Psoas muscle (tissue), 8 donors: Measurements from ENCODE around the gene DCANP1. TPM values are rescaled to one million over a fixed set of nuclear protein-coding genes. Genes with fewer than 3 reads are reported as not detected.
A peak's percentile ranks its signal among the peaks of the same experiment; 100 is the strongest.

Source experiments
- ATAC-seq, 4 donors: fragments of 200-7000 bp; cut with Tn5 transposase; one replicate each; pipeline ENCODE4 v1.9.1; 2020; ENCODE audit warnings: moderate library complexity in 3 of 4, mild to moderate bottlenecking in 2 of 4
- DNase-seq, 2 donors: peaks; one replicate each; pipeline ENCODE4 v3.0.0-alpha.2; 2020
- H3K27ac ChIP-seq: fragments of 200-600 bp; one replicate; pipeline ENCODE4 v1.8.0; 2022
- H3K27me3 ChIP-seq, 3 donors: fragments of 200-600 bp in 1 of 3; one replicate each; pipeline versions ENCODE4 v1.6.1 to v1.8.0; 2013 to 2022; ENCODE audit warnings: low read length in 2 of 3, mild to moderate bottlenecking in 2 of 3, moderate library complexity in 1 of 3; ENCODE audit not compliant: insufficient read depth in 3 of 3
- H3K36me3 ChIP-seq, 2 donors: fragments of 200-600 bp in 1 of 2; one replicate each; pipeline versions ENCODE4 v1.6.1 to v1.8.0; 2013 to 2022; ENCODE audit warnings: low read depth in 1 of 2, mild to moderate bottlenecking in 1 of 2, moderate library complexity in 1 of 2; ENCODE audit not compliant: insufficient read depth in 1 of 2
- H3K4me1 ChIP-seq: fragments of 200-600 bp; one replicate; pipeline ENCODE4 v1.8.0; 2022
- H3K4me3 ChIP-seq: fragments of 200-600 bp; one replicate; pipeline ENCODE4 v1.8.0; 2022; ENCODE audit warnings: mild to moderate bottlenecking
- H3K9me3 ChIP-seq: fragments of 200-600 bp; one replicate; pipeline ENCODE4 v1.8.0; 2022
- CTCF ChIP-seq: fragments of 200-600 bp; IDR thresholded peaks from one replicate; pipeline ENCODE4 v1.8.0; 2022; ENCODE audit warnings: antibody characterized with exemption
- WGBS, 3 donors: extraction: QIAGEN DNeasy Blood & Tissue Kit; methylation state at CpG; one replicate each; pipeline versions ENCODE4 v1.1.6 to v1.1.7; 2013; 5-methylcytosine and 5-hydroxymethylcytosine counted together
- intact Hi-C, 2 donors: fragments of 100-400 bp; cut with DNase I; formaldehyde crosslinking; loops; one replicate each; pipeline versions ENCODE4 v1.11.0 to v1.14.2; 2022
- polyA plus RNA-seq, 3 donors: library from polyadenylated mRNA; stranded (reverse); fragments of 200-250 nt; gene quantifications; one replicate each; pipeline ENCODE4 v1.2.3, GENCODE V29; 2013
- total RNA-seq, 4 donors: library from RNA; stranded (reverse); fragmentation: NEBNext Ultra II Directional in 2 of 4; extraction: Animal tissue kit (Norgen Biotek cat#: 25700) in 2 of 4; gene quantifications; one replicate each; pipeline versions ENCODE4 v1.2.1 to v1.2.4, GENCODE V29; 2021 to 2023
- donor health status: healthy with polysubstance abuse.
- donor health status: DM: no; HTN: no; CAD: no; lungs with moderate emphysema.
- donor health status: Bipolar disorder and iron deficiency.
- donor health status: healthy.
- donor health status: DM: yes; HTN: yes; CAD: no.
- donor health status: DM: no; HTN: no; CAD: no.
- donor health status: DM: no; HTN: no; CAD: no.
- donor health status: DM: yes; HTN: yes; CAD: no.

DCANP1 gene
- total and polyA plus RNA-seq, 7 donors: 0.01 TPM; not detected in 6

GRCh38 chr5:135465391-135466122, 18.4 kb upstream of the DCANP1 start:
- no peak for TF ChIP-seq CTCF
- ATAC-seq (no peak), DNase-seq (no peak)
- peaks cover 0 to 18% (median 0%) of the 10 kb centered on the region in 3 donors for H3K27me3 ChIP-seq
- intact Hi-C loops: loop anchor here (1.0 to 5.0 kb wide), 3 partner anchors 87 to 362 kb away; no protein-coding TSS in a partner anchor
- WGBS, 3 donors: 59 to 66% (median 63%) methylated on average over 12 of the region's 12 CpGs
- H3K4me1 ChIP-seq: no peaks in the 10 kb centered on the region
- no peak overlapping the region for H3K4me3 ChIP-seq
- no peak overlapping the region for H3K27ac ChIP-seq
- H3K36me3 ChIP-seq: no peaks in the 10 kb centered on the region
- no peaks in the 10 kb centered on the region for H3K9me3 ChIP-seq

- no peaks in the 10 kb centered on the region for H3K4me1 ChIP-seq
- intact Hi-C loops: no loop called here
- DNase-seq: no peak
- WGBS, 3 donors: 15 to 20% (median 19%) methylated on average over 6 of the region's 6 CpGs
- no peak for ATAC-seq
- H3K27ac ChIP-seq: no peak overlapping the region
- peak; percentile 27 for TF ChIP-seq CTCF
- no peaks in the 10 kb centered on the region for H3K36me3 ChIP-seq
- H3K27me3 ChIP-seq: peaks cover 0 to 11% (median 0%) of the 10 kb centered on the region in 3 donors
- H3K9me3 ChIP-seq: no peaks in the 10 kb centered on the region
- H3K4me3 ChIP-seq: no peak overlapping the region
These were observed 15.2 kb upstream of the DCANP1 start for GRCh38 chr5:135462304-135462703.

- no peaks in the 10 kb centered on the region for H3K36me3 ChIP-seq
- TF ChIP-seq CTCF: no peak
- ATAC-seq (no peak), DNase-seq (no peak)
- no peak overlapping the region for H3K4me3 ChIP-seq
- peaks cover 0 to 8% (median 0%) of the 10 kb centered on the region in 3 donors for H3K27me3 ChIP-seq
- no peaks in the 10 kb centered on the region for H3K9me3 ChIP-seq
- H3K27ac ChIP-seq: no peak overlapping the region
- intact Hi-C loops: no loop called here
- 66 to 71% (median 67%) methylated on average over 7 of the region's 7 CpGs for WGBS, 3 donors
- no peaks in the 10 kb centered on the region for H3K4me1 ChIP-seq
These were observed 14.5 kb upstream of the DCANP1 start for GRCh38 chr5:135461481-135462151.

- Histone ChIP-seq H3K27me3 (peaks cover 0 to 5% (median 0%) of the 10 kb centered on the region in 3 donors), H3K36me3 (no peaks in the 10 kb centered on the region), H3K4me1 (no peaks in the 10 kb centered on the region), H3K27ac (no peak overlapping the region), H3K9me3 (no peaks in the 10 kb centered on the region), H3K4me3 (no peak overlapping the region)
- TF ChIP-seq CTCF: no peak
- DNase-seq: no peak
- 70 to 74% (median 73%) methylated on average over 11 of the region's 11 CpGs for WGBS, 3 donors
- intact Hi-C loops: no loop called here
- no peak for ATAC-seq
These were observed 13.3 kb upstream of the DCANP1 start for GRCh38 chr5:135460246-135461033.
